T-helper 1 cell treated with Interleukin-12 subunit alpha and Interleukin-12 subunit beta and Interleukin-4 antibody, amounts not matched to agents 30 ng/mL and 1 ng/mL, for 36 hours (primary cell): ENCODE results near the gene ZNF157. TPM values are rescaled to one million over a fixed set of nuclear protein-coding genes. Genes with fewer than 3 reads are reported as not detected.
"Not testable (repeated sequence)": the region's sequence is repeated elsewhere in the genome, so short reads cannot be mapped to it uniquely, and the experiment has no call there.

ENCODE experiments used
- intact Hi-C: fragments of 100-400 bp; cut with micrococcal nuclease; formaldehyde crosslinking; loops from one replicate; pipeline ENCODE4 v1.15.1; 2024
- total RNA-seq: library from RNA; stranded (reverse); gene quantifications from 2 replicates; pipeline ENCODE4 v1.2.3, GENCODE V29; 2022

The ZNF157 gene
- total RNA-seq = 0.15 and 0.20 TPM in 2 replicates

- intact Hi-C loops = no loop called here
Observed at GRCh38 chrX:47370278-47370677, at the start of gene ZNF157. Gene ZNF157 (plus strand): TSS chrX:47370578. CDS start chrX:47370669, 91 bp downstream.

GRCh38 chrX:47321386-47321785, 49.0 kb upstream of the ZNF157 start:
- intact Hi-C loops = no loop called here

GRCh38 chrX:47321823-47322371, 48.5 kb upstream of the ZNF157 start:
- intact Hi-C loops = no loop called here

- intact Hi-C loops = no loop called here
Observed at GRCh38 chrX:47327902-47328301, 42.5 kb upstream of the ZNF157 start.

GRCh38 chrX:47332729-47333128, 37.6 kb upstream of the ZNF157 start:
- intact Hi-C loops = not testable (repeated sequence)

- intact Hi-C loops = no loop called here
Observed at GRCh38 chrX:47351706-47352105, 18.7 kb upstream of the ZNF157 start.

GRCh38 chrX:47358387-47359065, 11.9 kb upstream of the ZNF157 start:
- intact Hi-C loops = no loop called here

GRCh38 chrX:47360423-47361179, 9.8 kb upstream of the ZNF157 start:
- intact Hi-C loops = no loop called here

- intact Hi-C loops = no loop called here
Observed at GRCh38 chrX:47361538-47362511, 8.6 kb upstream of the ZNF157 start.

GRCh38 chrX:47366041-47366722, 4.2 kb upstream of the ZNF157 start:
- intact Hi-C loops = loop anchor here (1.0 to 2.0 kb wide), 6 partner anchors 18 to 221 kb away; partner anchors contain the start of genes NDUFB11, RBM10, UBA1 and USP11

- intact Hi-C loops = no loop called here
Observed at GRCh38 chrX:47373198-47373597, 2.8 kb downstream of the ZNF157 start.

GRCh38 chrX:47380268-47380667, 9.9 kb downstream of the ZNF157 start:
- intact Hi-C loops = loop anchor here (5.0 kb wide), 3 partner anchors 233 to 288 kb away; partner anchors contain the start of genes RBM10 and UXT

- intact Hi-C loops = loop anchor here (5.0 kb wide), 3 partner anchors 234 to 289 kb away; partner anchors contain the start of genes RBM10 and UXT
Observed at GRCh38 chrX:47380837-47381236, 10.5 kb downstream of the ZNF157 start.

- intact Hi-C loops = loop anchor here (1.0 to 5.0 kb wide), 10 partner anchors 18 to 642 kb away; partner anchors contain the start of genes RBM10, UBA1, USP11 and UXT
Observed at GRCh38 chrX:47384502-47384901, 14.1 kb downstream of the ZNF157 start.

GRCh38 chrX:47390780-47391179, 20.4 kb downstream of the ZNF157 start:
- intact Hi-C loops = no loop called here

GRCh38 chrX:47413179-47413594, 42.8 kb downstream of the ZNF157 start:
- intact Hi-C loops = no loop called here

- intact Hi-C loops = no loop called here
Observed at GRCh38 chrX:47420265-47420664, 49.9 kb downstream of the ZNF157 start.

- intact Hi-C loops = no loop called here
Observed at GRCh38 chrX:47420962-47421361, 50.6 kb downstream of the ZNF157 start.

GRCh38 chrX:47422444-47422843, 52.1 kb downstream of the ZNF157 start:
- intact Hi-C loops = no loop called here

GRCh38 chrX:47430925-47431324, 60.5 kb downstream of the ZNF157 start:
- intact Hi-C loops = no loop called here
